OCI-M2 (cell line): ENCODE measurements around the gene LTBP3.
A peak's percentile ranks its signal among the peaks of the same experiment; 100 is the strongest.

Experiments
- DNase-seq: peaks from one replicate; lab custom pipeline; 2025; ENCODE audit not compliant: unreplicated experiment; lab: John Stamatoyannopoulos, UW

The LTBP3 gene

DNA sequence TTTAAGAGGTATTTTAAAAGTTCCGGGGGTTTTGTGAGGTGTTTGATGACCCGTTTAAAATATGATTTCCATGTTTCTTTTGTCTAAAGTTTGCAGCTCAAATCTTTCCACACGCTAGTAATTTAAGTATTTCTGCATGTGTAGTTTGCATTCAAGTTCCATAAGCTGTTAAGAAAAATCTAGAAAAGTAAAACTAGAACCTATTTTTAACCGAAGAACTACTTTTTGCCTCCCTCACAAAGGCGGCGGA is 59.5 kb downstream of the LTBP3 start:
- no peak for DNase-seq

- no peak for DNase-seq
Measured at GRCh38 chr11:65498042-65498726, 60.0 kb downstream of the LTBP3 start.

GRCh38 chr11:65497141-65498041 is 60.8 kb downstream of the LTBP3 start:
- DNase-seq = peak; percentile 82

- no peak for DNase-seq
Measured at GRCh38 chr11:65496304-65497140, 61.6 kb downstream of the LTBP3 start.

- DNase-seq = no peak
Measured at GRCh38 chr11:65493367-65494176, 64.6 kb downstream of the LTBP3 start.

GRCh38 chr11:65492637-65493366 is 65.4 kb downstream of the LTBP3 start:
- no peak for DNase-seq

GRCh38 chr11:65492387-65492636 is 65.8 kb downstream of the LTBP3 start:
- no peak for DNase-seq

DNA sequence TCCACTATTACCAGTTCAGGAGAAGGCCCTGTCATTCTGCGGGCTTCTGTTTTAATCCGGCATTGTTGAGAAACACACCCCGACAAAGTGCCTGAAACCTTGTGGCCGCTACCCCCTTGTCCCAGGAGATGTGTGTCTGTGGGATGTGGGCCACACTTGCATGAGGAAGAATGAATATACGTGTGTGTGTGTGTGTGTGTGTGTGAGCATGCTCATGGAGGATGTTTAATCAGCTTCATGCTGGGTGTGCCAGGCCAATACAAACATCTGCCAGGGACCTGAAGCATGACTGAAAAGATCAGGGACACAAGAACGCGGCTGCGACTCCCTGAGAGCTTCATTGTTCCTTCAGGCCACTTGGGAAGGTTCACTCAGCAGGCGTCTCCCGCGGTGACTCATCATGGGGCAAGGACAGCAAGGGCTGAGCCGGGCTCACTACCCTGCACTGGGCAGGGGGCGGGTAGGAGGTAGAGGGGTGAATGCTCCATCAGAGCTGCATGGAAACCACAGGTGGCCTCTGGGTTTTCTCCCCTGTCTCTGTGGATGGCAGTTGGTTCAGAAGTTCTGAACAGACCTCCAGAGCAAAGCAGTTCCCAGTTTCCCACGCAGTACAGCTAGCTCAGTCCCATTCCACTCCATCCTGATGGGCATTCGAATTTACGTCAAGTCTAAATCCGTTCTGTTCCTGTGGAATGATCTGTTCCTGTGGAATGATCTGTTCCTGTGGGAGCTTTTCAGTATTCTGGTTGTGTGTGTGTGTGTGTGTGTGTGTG is 66.4 kb downstream of the LTBP3 start:
- DNase-seq = no peak

- no peak for DNase-seq
Measured at GRCh38 chr11:65491163-65491465, 67.0 kb downstream of the LTBP3 start.

DNA sequence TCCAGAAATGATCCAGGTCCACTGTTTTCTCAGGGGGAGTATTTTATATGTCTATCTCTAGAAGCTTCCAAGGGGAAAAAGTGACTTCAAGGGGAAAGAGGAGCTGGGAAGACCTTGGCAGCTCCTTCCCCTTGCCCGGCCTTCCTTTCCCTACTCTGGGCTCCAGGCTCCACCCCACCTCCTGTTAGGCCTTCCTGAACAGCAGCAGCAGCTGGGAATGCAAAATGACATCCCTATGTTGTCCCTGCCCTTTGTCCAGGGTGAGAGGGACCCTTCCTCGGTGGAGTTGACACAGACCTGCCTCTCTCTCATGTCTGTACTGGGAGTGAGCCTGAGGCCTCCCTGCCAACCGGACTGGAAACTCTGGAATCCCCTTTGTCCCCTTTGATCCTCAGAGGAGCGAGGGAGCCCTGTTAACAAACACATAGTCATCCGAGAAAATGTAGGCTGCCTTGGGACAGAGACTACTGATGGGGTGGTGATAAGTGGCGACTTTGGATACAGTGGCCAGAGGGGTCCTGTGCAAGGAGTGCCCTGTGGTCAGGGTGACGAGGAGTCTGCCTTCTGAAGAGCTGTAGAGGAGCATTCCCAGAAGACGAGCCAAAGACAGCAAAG is 68.3 kb downstream of the LTBP3 start:
- no peak for DNase-seq

DNA sequence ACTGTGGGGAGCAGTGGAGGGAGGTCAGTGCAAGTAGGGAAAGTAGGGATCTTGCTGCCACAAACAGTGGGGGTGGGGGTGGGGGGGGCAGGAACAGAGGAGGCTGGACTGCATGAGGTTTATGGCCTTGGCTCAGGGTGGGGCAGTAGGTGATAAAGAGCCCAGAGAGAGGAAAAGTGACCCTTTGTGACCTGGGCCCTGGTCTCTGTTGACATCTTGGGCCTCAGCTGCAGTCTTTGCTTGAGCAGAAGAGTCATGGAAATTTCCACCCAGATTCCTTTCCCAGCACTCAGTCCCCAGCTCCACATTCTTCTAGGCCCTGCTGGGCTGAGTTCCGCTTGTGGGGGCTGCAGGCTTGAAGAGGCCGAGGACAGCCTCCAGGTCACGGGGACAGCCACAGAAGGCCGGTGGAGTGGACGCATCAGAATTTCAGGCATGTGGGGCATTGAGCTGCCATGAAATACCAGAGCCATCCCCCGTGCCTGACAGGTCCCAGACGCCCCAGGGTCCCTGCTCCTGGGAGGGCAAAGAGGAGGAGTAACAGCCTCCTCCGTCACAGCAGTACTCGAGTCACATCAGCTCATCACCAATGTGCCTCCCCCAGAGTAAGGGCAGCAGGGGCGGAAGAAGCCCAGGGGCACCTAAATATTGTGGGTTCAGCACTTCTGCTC is 69.0 kb downstream of the LTBP3 start:
- DNase-seq = no peak
